Measurements from ENCODE around the gene DNMT3L.

GRCh38 chr21:44263221-44263760 is 1.6 kb upstream of the DNMT3L start:
- TF ChIP-seq EZH2 (IDR thresholded peaks at IDR 0.05; ENCODE audit: low read depth, unreplicated experiment): no peak
- no peak for TF ChIP-seq POLR2AphosphoS5 (IDR thresholded peaks at IDR 0.05; ENCODE audit: low read depth)

All from GM23338 (cell line).